A673 (cell line): ENCODE measurements around the gene GALNT14. TPM values are rescaled to one million over a fixed set of nuclear protein-coding genes. Genes with fewer than 3 reads are reported as not detected.

ENCODE experiments used
- BruUV-seq: library from RNA; stranded (reverse); fragments of 400-500 nt; replicated peaks from 2 replicates; lab custom pipeline; 2021; lab: Mats Ljungman, UMichigan
- CTCF ChIA-PET: fragments of 300-600 bp; sonication (Branson Sonifier 250); formaldehyde crosslinking; loops from one replicate; lab custom pipeline; 2022; ENCODE audit warnings: antibody characterized with exemption; lab: Charles Lee
- POLR2A ChIA-PET: fragments of 300-600 bp; sonication (Branson Sonifier 250); formaldehyde crosslinking; loops from one replicate; lab custom pipeline; 2022; ENCODE audit warnings: antibody characterized with exemption; ENCODE audit not compliant: low non-redundant PET; lab: Charles Lee
- DNase-seq: peaks from one replicate; pipeline ENCODE4 v3.0.0-alpha.2; 2015; ENCODE audit warnings: low spot score
- H3K27ac ChIP-seq: fragments of 200-600 bp; sonication (generic); 2 replicates; pipeline ENCODE4 v1.5.1; 2016; ENCODE audit warnings: mixed run types, low read depth, mild to moderate bottlenecking, mixed read lengths, antibody characterized with exemption, low read length; ENCODE audit not compliant: poor library complexity, severe bottlenecking
- H3K27me3 ChIP-seq: fragments of 200-600 bp; sonication (generic); replicated peaks from 2 replicates; pipeline ENCODE4 v1.6.1; 2017; ENCODE audit warnings: mixed run types, low read depth, mild to moderate bottlenecking, mixed read lengths, antibody characterized with exemption, low read length; ENCODE audit not compliant: insufficient read depth, poor library complexity
- H3K36me3 ChIP-seq: fragments of 200-600 bp; sonication (generic); 2 replicates; pipeline ENCODE4 v1.6.1; 2016; ENCODE audit warnings: mixed run types, mild to moderate bottlenecking, mixed read lengths, antibody characterized with exemption, low read length; ENCODE audit not compliant: insufficient read depth, poor library complexity, severe bottlenecking
- H3K4me1 ChIP-seq: fragments of 200-600 bp; sonication (generic); 2 replicates; pipeline ENCODE4 v1.6.1; 2017; ENCODE audit warnings: mixed run types, mild to moderate bottlenecking, mixed read lengths, antibody characterized with exemption, low read length; ENCODE audit not compliant: insufficient read depth, poor library complexity, severe bottlenecking
- H3K4me3 ChIP-seq: fragments of 200-600 bp; sonication (generic); 2 replicates; pipeline ENCODE4 v1.5.1; 2016; ENCODE audit warnings: low read depth, mixed run types, mild to moderate bottlenecking, mixed read lengths, low read length; ENCODE audit not compliant: poor library complexity, severe bottlenecking
- H3K9me3 ChIP-seq: fragments of 200-600 bp; sonication (generic); 2 replicates; pipeline ENCODE4 v1.6.1; 2016; ENCODE audit warnings: mixed run types, low read depth, mild to moderate bottlenecking, mixed read lengths, antibody characterized with exemption, low read length; ENCODE audit not compliant: poor library complexity, severe bottlenecking
- CTCF ChIP-seq: fragments of 300-800, 200-600 bp; sonication (generic); conservative IDR thresholded peaks from 2 replicates; pipeline ENCODE4 v1.5.1; 2017; ENCODE audit warnings: low read depth, mild to moderate bottlenecking, antibody characterized with exemption, low read length, moderate library complexity, mixed read lengths
- EZH2 ChIP-seq: fragments of 200-600 bp; sonication (generic); IDR thresholded peaks from 2 replicates; pipeline ENCODE4 v1.6.1; 2017; ENCODE audit warnings: borderline replicate concordance, low read depth, mild to moderate bottlenecking, mixed read lengths, antibody characterized with exemption, low read length; ENCODE audit not compliant: poor library complexity, severe bottlenecking
- intact Hi-C: fragments of 100-400 bp; cut with micrococcal nuclease; formaldehyde crosslinking; loops from one replicate; pipeline ENCODE4 v1.10.0; 2022; ENCODE audit not compliant: unreplicated experiment
- total RNA-seq: library from RNA; stranded (reverse); gene quantifications from 2 replicates; pipeline ENCODE4 v1.2.3, GENCODE V29; 2021

GALNT14 gene
- total RNA-seq, 1 experiment from 2014 or later = 9.7 TPM

- CTCF ChIA-PET = no interaction called here
- no peak overlapping the region for H3K27ac ChIP-seq
- POLR2A ChIA-PET = no interaction called here
- no peak for TF ChIP-seq EZH2
- no peak for TF ChIP-seq CTCF
- BruUV-seq = no TSS peak
- H3K27me3 ChIP-seq = no peaks in the 10 kb centered on the region
- DNase-seq = no peak
- intact Hi-C loops = no loop called here
- H3K9me3 ChIP-seq = no peaks in the 10 kb centered on the region
- H3K4me3 ChIP-seq = no peak overlapping the region
- H3K4me1 ChIP-seq = no peaks in the 10 kb centered on the region
- no peaks in the 10 kb centered on the region for H3K36me3 ChIP-seq
These were observed 190.1 kb downstream of the GALNT14 start for GRCh38 chr2:30948130-30948529.

- Histone ChIP-seq H3K36me3 (no peaks in the 10 kb centered on the region), H3K4me1 (no peaks in the 10 kb centered on the region), H3K9me3 (no peaks in the 10 kb centered on the region), H3K27ac (no peak overlapping the region), H3K4me3 (no peak overlapping the region), H3K27me3 (no peaks in the 10 kb centered on the region)
- CTCF ChIA-PET = no interaction called here
- POLR2A ChIA-PET = no interaction called here
- no peak for DNase-seq
- no TSS peak for BruUV-seq
- TF ChIP-seq CTCF = no peak
- no peak for TF ChIP-seq EZH2
- intact Hi-C loops = no loop called here
These were observed 190.6 kb downstream of the GALNT14 start for GRCh38 chr2:30947686-30948085.

- no peaks in the 10 kb centered on the region for H3K9me3 ChIP-seq
- no peaks in the 10 kb centered on the region for H3K4me1 ChIP-seq
- no peak for TF ChIP-seq EZH2
- TF ChIP-seq CTCF = no peak
- BruUV-seq = no TSS peak
- DNase-seq = no peak
- ChIA-PET POLR2A (no interaction called here), CTCF (no interaction called here)
- H3K4me3 ChIP-seq = no peak overlapping the region
- no peak overlapping the region for H3K27ac ChIP-seq
- no peaks in the 10 kb centered on the region for H3K36me3 ChIP-seq
- intact Hi-C loops = no loop called here
- no peaks in the 10 kb centered on the region for H3K27me3 ChIP-seq
These were observed 195.8 kb downstream of the GALNT14 start for GRCh38 chr2:30942419-30942818.
